Gastroesophageal sphincter (tissue), 4 donors: ENCODE data around the gene CD72. TPM values are rescaled to one million over a fixed set of nuclear protein-coding genes. Genes with fewer than 3 reads are reported as not detected.
"Not testable (repeated sequence)": the region's sequence is repeated elsewhere in the genome, so short reads cannot be mapped to it uniquely, and the experiment has no call there.

Source experiments
- ATAC-seq: fragments of 150-250 bp; one replicate; pipeline ENCODE4 v1.9.1; 2016; ENCODE audit warnings: mild to moderate bottlenecking, moderate library complexity
- H3K27ac ChIP-seq, 4 donors: fragments of 200-600 bp; sonication (generic) in 3 of 4; 1 replicate in 3 of 4; 2 replicates in 1 of 4; pipeline ENCODE4 v1.5.1; 2016 to 2019
- H3K27me3 ChIP-seq: fragments of 200-600 bp; sonication (generic); one replicate; pipeline ENCODE4 v1.5.1; 2019
- H3K36me3 ChIP-seq, 2 donors: fragments of 200-600 bp; sonication (generic); one replicate each; pipeline ENCODE4 v1.5.1; 2019; ENCODE audit warnings: control low read depth in 1 of 2
- H3K4me1 ChIP-seq, 3 donors: fragments of 200-600 bp; sonication (generic); 1 replicate in 2 of 3; 2 replicates in 1 of 3; pipeline ENCODE4 v1.5.1; 2016 to 2019; ENCODE audit warnings: control low read depth in 2 of 3
- H3K4me3 ChIP-seq, 2 donors: fragments of 200-600 bp; sonication (generic); one replicate each; pipeline ENCODE4 v1.5.1; 2019; ENCODE audit warnings: mild to moderate bottlenecking in 1 of 2, moderate library complexity in 1 of 2
- H3K9me3 ChIP-seq, 3 donors: fragments of 200-600 bp; sonication (generic); one replicate each; pipeline ENCODE4 v1.5.1; 2017 to 2019; ENCODE audit warnings: control low read depth in 2 of 3
- EP300 ChIP-seq: sonication (generic); formaldehyde crosslinking; IDR thresholded peaks from one replicate; pipeline ENCODE4 v1.6.1; 2017; ENCODE audit warnings: antibody characterized with exemption, mild to moderate bottlenecking
- POLR2A ChIP-seq, 2 donors: fragments of 450-650 bp; IDR thresholded peaks; one replicate each; pipeline ENCODE4 v1.6.1; 2017; ENCODE audit warnings: antibody characterized with exemption in 2 of 2, mild to moderate bottlenecking in 2 of 2, moderate library complexity in 1 of 2
- POLR2AphosphoS5 ChIP-seq: sonication (generic); formaldehyde crosslinking; IDR thresholded peaks from one replicate; pipeline ENCODE4 v1.6.1; 2017; ENCODE audit warnings: antibody characterized with exemption
- WGBS, 2 donors: methylation state at CpG; one replicate each; pipeline ENCODE4 v1.1.5; 2018; ENCODE audit warnings: low coverage in 1 of 2; 5-methylcytosine and 5-hydroxymethylcytosine counted together
- total RNA-seq, 4 donors: library from RNA; depleted of rRNA; stranded (reverse); fragments of >200 nt; gene quantifications; one replicate each; pipeline ENCODE4 v1.1.0, GENCODE V29; 2016
- TF ChIP-seq, protein P1 (sequence below), 4 experiments: fragments of 200-600 bp in 2 of 4; fragments of 450-650 bp in 2 of 4; sonication (generic) in 1 of 4; IDR thresholded peaks; one replicate each; pipeline ENCODE4 v1.5.1; 2017 to 2019; ENCODE audit warnings: antibody characterized with exemption in 4 of 4, mild to moderate bottlenecking in 2 of 4, moderate library complexity in 2 of 4

Gene CD72
- total RNA-seq, 4 donors from 2014 or later: 1.0 to 2.0 (median 1.5) TPM

- ATAC-seq: peak; percentile 94
- H3K4me3 ChIP-seq: peak overlapping the region; percentile 64 to 92
- TF ChIP-seq POLR2A (IDR thresholded peaks at IDR 0.05): peak; percentile 51 to 53
- TF ChIP-seq POLR2AphosphoS5: peak; percentile 74
- TF ChIP-seq, protein P1, sequence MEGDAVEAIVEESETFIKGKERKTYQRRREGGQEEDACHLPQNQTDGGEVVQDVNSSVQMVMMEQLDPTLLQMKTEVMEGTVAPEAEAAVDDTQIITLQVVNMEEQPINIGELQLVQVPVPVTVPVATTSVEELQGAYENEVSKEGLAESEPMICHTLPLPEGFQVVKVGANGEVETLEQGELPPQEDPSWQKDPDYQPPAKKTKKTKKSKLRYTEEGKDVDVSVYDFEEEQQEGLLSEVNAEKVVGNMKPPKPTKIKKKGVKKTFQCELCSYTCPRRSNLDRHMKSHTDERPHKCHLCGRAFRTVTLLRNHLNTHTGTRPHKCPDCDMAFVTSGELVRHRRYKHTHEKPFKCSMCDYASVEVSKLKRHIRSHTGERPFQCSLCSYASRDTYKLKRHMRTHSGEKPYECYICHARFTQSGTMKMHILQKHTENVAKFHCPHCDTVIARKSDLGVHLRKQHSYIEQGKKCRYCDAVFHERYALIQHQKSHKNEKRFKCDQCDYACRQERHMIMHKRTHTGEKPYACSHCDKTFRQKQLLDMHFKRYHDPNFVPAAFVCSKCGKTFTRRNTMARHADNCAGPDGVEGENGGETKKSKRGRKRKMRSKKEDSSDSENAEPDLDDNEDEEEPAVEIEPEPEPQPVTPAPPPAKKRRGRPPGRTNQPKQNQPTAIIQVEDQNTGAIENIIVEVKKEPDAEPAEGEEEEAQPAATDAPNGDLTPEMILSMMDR (IDR thresholded peaks at IDR 0.05): peak; percentile 83 to 98 (median 94)
- TF ChIP-seq EP300: no peak
- H3K9me3 ChIP-seq: no peaks in the 10 kb centered on the region
- no peaks in the 10 kb centered on the region for H3K27me3 ChIP-seq
- peak overlapping the region; percentile 83 to 97 (median 94) for H3K27ac ChIP-seq
- H3K36me3 ChIP-seq: peaks cover 0 to 20% of the 10 kb centered on the region in 2 donors
- peaks cover 0 to 42% (median 17%) of the 10 kb centered on the region in 3 donors for H3K4me1 ChIP-seq
- 0% methylated on average over 6 to 10 of the region's 41 CpGs for WGBS, 2 donors
Observed at GRCh38 chr9:35603986-35604577, 14.1 kb downstream of the CD72 start.

DNA sequence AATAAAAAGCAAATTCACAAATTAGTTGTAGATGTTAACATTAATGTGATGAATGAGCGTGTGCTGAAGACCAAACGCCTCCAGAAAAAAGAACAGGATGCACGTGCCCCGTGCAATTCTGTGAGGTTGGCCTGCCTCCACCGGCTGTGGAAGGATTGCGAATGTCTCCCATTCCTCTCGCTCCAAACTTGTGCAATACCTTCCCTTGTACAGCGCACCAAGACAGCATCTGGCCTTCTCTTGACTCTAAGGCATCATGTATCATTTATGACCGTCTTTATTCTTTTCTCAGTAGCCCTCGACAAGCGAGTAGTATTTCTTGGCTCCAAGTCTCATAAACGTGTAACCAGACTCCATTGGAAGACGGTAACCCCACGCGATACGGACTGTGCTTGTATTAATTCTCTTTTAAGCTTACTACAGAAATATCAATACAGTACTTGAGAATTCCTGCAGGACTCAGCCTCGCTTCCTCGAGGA, 14.7 kb downstream of the CD72 start:
- Histone ChIP-seq H3K36me3 (peaks cover 0 to 14% of the 10 kb centered on the region in 2 donors), H3K4me1 (peaks cover 0 to 42% (median 17%) of the 10 kb centered on the region in 3 donors), H3K27me3 (no peaks in the 10 kb centered on the region), H3K9me3 (no peaks in the 10 kb centered on the region), H3K4me3 (peak overlapping the region; percentile 40 to 92), H3K27ac (peak overlapping the region; percentile 83 to 97 (median 94))
- WGBS, 2 donors: 0 to 1% methylated on average over 18 of the region's 18 CpGs
- peak; percentile 71 for ATAC-seq
- peak; percentile 84 for TF ChIP-seq POLR2AphosphoS5
- TF ChIP-seq EP300: no peak

DNA sequence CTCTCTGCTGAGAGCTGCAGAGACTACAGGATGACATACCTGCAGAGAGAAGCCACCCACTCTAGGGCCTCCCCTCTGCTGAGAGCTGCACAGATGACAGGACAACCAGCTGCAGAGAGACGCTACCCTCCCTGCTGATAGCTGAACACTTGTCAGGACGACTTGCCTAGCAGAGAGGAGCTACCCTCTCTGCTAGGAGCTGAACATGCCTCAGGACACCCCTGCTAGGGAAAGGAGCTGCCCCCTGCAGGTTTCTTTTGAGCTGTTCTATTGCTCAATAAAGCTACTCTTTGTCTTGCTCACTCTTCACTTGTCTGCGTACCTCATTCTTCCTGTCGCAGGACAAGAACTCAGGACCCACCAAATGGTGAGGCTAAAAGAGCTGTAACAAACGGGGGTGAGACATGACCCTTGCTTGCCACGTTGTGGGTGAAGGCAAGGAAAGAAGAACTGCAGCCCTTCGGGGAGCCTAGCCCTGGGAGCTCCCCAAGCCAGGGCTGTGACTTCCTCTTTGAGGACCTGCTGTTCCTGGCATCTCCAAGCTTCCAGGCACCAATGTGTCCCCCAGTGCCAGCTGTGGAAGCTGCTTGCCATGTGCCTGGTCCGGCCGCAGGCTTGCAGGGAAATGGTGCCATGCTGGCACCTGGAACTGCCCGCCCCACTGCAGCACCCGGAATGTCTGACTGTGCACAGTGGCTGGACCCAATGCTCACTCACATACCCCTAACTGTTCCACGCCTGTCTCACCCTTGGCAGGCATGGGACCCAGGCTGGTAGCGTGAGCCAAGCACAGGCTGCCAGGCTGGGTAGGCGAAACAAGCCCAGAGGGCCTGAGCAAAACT, 18.2 kb downstream of the CD72 start:
- peaks cover 0 to 21% (median 7%) of the 10 kb centered on the region in 3 donors for H3K4me1 ChIP-seq
- no peaks in the 10 kb centered on the region for H3K36me3 ChIP-seq
- 100% methylated on average over 1 of the region's 14 CpGs for WGBS, 2 donors
- no peaks in the 10 kb centered on the region for H3K27me3 ChIP-seq
- no peak overlapping the region for H3K27ac ChIP-seq
- H3K4me3 ChIP-seq: no peak overlapping the region
- H3K9me3 ChIP-seq: no peaks in the 10 kb centered on the region
- ATAC-seq: no peak
- TF ChIP-seq, protein P1 (IDR thresholded peaks at IDR 0.05): no peak
- TF ChIP-seq POLR2A (IDR thresholded peaks at IDR 0.05) (no peak), POLR2AphosphoS5 (no peak), EP300 (no peak)

GRCh38 chr9:35598866-35599590, 19.2 kb downstream of the CD72 start:
- Histone ChIP-seq H3K4me3 (no peak overlapping the region), H3K4me1 (peaks cover 0 to 13% (median 7%) of the 10 kb centered on the region in 3 donors), H3K9me3 (peaks cover 0 to 5% (median 0%) of the 10 kb centered on the region in 3 donors), H3K27me3 (no peaks in the 10 kb centered on the region), H3K36me3 (no peaks in the 10 kb centered on the region), H3K27ac (no peak overlapping the region)
- TF ChIP-seq EP300 (no peak), POLR2AphosphoS5 (no peak), POLR2A (IDR thresholded peaks at IDR 0.05) (no peak)
- TF ChIP-seq, protein P1 (IDR thresholded peaks at IDR 0.05): no peak
- ATAC-seq: no peak
- no CpG with 5 or more reads among the region's 11 CpGs for WGBS, 2 donors

DNA sequence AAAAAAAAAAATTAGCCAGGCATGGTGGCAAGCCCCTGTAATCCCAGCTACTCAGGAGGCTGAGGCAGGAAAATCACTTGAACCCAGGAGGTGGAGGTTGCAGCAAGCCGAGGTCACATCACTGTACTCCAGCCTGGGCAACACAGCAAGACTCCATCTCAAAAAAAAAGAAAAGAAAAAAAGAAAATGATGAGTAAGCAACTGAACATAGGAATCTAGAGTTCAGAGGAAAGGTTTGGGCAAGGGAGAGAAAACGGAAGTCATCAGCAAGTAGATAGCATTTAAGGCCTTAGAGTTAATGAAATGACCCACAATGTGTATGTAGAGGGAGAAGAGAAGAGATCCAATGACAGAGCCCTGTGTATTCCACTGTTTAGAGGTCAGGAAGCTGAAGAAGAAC, 21.3 kb downstream of the CD72 start:
- H3K36me3 ChIP-seq, H3K4me3 ChIP-seq, H3K4me1 ChIP-seq, H3K27me3 ChIP-seq, ATAC-seq, H3K27ac ChIP-seq: not testable (repeated sequence)
- H3K9me3 ChIP-seq: peaks cover 0 to 26% (median 0%) of the 10 kb centered on the region in 3 donors
- 97% methylated on average over 2 of the region's 2 CpGs; no CpG with 5 or more reads in 1 of the 2 donors for WGBS, 2 donors
